Vagina (tissue), 2 donors: ENCODE results near the gene ATP2B2. TPM values are rescaled to one million over a fixed set of nuclear protein-coding genes. Genes with fewer than 3 reads are reported as not detected.

Source experiments
- DNase-seq, 2 donors: peaks; one replicate each; pipeline ENCODE4 v3.0.0-alpha.2; 2017; ENCODE audit errors: extremely low spot score in 2 of 2
- H3K27ac ChIP-seq: fragments of 200-600 bp; sonication (generic); one replicate; pipeline ENCODE4 v1.5.1; 2019
- H3K27me3 ChIP-seq: fragments of 200-600 bp; sonication (generic); one replicate; pipeline ENCODE4 v1.5.1; 2019
- H3K36me3 ChIP-seq, 2 donors: fragments of 200-600 bp; sonication (generic); one replicate each; pipeline ENCODE4 v1.5.1; 2017 to 2019
- H3K4me1 ChIP-seq: fragments of 200-600 bp; sonication (generic); one replicate; pipeline ENCODE4 v1.5.1; 2019
- H3K4me3 ChIP-seq, 2 donors: fragments of 200-600 bp; sonication (generic); 1 replicate in 1 of 2; 2 replicates in 1 of 2; pipeline ENCODE4 v1.5.1; 2016 to 2019
- H3K9me3 ChIP-seq: fragments of 200-600 bp; sonication (generic); one replicate; pipeline ENCODE4 v1.5.1; 2019
- POLR2A ChIP-seq, 2 donors: fragments of 450-650 bp; IDR thresholded peaks; one replicate each; pipeline ENCODE4 v1.6.1; 2017; ENCODE audit warnings: antibody characterized with exemption in 2 of 2, mild to moderate bottlenecking in 2 of 2, moderate library complexity in 2 of 2
- POLR2AphosphoS5 ChIP-seq, 2 donors: sonication (generic); formaldehyde crosslinking; IDR thresholded peaks; one replicate each; pipeline ENCODE4 v1.9.0; 2017; ENCODE audit warnings: antibody characterized with exemption in 2 of 2, mild to moderate bottlenecking in 2 of 2, low read depth in 1 of 2; ENCODE audit not compliant: insufficient read depth in 1 of 2
- intact Hi-C: fragments of 100-400 bp; cut with DNase I; formaldehyde crosslinking; loops from one replicate; pipeline ENCODE4 v1.15.1; 2023
- total RNA-seq: library from RNA; depleted of rRNA; stranded (reverse); fragments of >200 nt; gene quantifications from one replicate; pipeline ENCODE4 v1.2.3, GENCODE V29; 2016
- TF ChIP-seq, protein P1 (sequence below), 3 experiments: fragments of 450-650 bp in 2 of 3; fragments of 200-600 bp in 1 of 3; sonication (generic) in 1 of 3; IDR thresholded peaks; one replicate each; pipeline ENCODE4 v1.5.1; 2017 to 2019; ENCODE audit warnings: antibody characterized with exemption in 3 of 3, mild to moderate bottlenecking in 2 of 3, moderate library complexity in 2 of 3

The ATP2B2 gene
- total RNA-seq, 1 donor from 2014 or later: 0.25 TPM

DNA sequence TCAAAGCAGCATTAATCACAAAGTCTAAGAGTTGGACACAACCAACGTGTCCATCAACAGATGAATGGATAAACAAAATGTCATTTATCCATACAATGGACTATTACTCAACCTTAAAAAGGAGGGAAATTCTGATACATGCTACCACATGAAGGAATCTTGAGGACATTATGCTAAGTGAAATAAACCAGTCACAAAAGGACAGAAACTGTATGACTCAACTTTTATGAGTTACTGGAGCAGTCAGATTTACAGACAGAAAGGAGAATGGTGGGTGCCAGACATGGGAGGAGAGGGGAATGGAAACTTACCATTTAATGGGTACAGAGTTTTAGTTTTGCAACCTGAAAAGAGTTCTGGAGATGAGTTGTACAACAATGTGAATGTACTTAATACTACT lies 141.5 kb downstream of the ATP2B2 start:
- DNase-seq: no peak
- Histone ChIP-seq H3K27me3 (no peaks in the 10 kb centered on the region), H3K4me3 (no peak overlapping the region), H3K9me3 (no peaks in the 10 kb centered on the region), H3K36me3 (no peaks in the 10 kb centered on the region), H3K4me1 (no peaks in the 10 kb centered on the region), H3K27ac (no peak overlapping the region)
- TF ChIP-seq, protein P1, sequence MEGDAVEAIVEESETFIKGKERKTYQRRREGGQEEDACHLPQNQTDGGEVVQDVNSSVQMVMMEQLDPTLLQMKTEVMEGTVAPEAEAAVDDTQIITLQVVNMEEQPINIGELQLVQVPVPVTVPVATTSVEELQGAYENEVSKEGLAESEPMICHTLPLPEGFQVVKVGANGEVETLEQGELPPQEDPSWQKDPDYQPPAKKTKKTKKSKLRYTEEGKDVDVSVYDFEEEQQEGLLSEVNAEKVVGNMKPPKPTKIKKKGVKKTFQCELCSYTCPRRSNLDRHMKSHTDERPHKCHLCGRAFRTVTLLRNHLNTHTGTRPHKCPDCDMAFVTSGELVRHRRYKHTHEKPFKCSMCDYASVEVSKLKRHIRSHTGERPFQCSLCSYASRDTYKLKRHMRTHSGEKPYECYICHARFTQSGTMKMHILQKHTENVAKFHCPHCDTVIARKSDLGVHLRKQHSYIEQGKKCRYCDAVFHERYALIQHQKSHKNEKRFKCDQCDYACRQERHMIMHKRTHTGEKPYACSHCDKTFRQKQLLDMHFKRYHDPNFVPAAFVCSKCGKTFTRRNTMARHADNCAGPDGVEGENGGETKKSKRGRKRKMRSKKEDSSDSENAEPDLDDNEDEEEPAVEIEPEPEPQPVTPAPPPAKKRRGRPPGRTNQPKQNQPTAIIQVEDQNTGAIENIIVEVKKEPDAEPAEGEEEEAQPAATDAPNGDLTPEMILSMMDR (IDR thresholded peaks at IDR 0.05): no peak
- TF ChIP-seq POLR2A (IDR thresholded peaks at IDR 0.05) (no peak), POLR2AphosphoS5 (IDR thresholded peaks at IDR 0.05; ENCODE audit: insufficient read depth in 1 of 2, low read depth in 1 of 2) (no peak)
- intact Hi-C loops: no loop called here

DNA sequence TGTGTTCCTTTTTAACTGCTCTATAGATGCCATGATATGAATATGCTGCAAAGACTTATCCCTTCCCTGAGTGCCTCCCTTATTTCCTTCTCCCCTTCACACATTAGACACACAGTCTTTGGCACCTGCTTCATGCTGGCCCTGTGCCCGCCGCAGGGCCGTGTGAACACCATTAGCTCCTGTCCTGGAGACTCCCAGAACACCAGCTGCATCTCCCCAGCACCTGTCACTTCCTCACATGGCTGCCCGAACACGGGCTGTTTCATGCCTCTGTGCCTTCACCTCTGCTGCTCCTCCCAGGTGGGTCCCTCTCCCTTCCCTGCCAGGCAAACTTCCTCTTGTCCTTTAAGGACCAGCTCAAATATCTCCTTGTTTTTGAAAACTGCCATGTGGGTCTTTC lies 144.0 kb downstream of the ATP2B2 start:
- intact Hi-C loops: no loop called here
- H3K27ac ChIP-seq: no peak overlapping the region
- H3K27me3 ChIP-seq: no peaks in the 10 kb centered on the region
- no peaks in the 10 kb centered on the region for H3K4me1 ChIP-seq
- no peak for DNase-seq
- no peak overlapping the region for H3K4me3 ChIP-seq
- no peaks in the 10 kb centered on the region for H3K36me3 ChIP-seq
- no peaks in the 10 kb centered on the region for H3K9me3 ChIP-seq
- no peak for TF ChIP-seq POLR2A (IDR thresholded peaks at IDR 0.05)
- no peak for TF ChIP-seq POLR2AphosphoS5 (IDR thresholded peaks at IDR 0.05; ENCODE audit: insufficient read depth in 1 of 2, low read depth in 1 of 2)
- TF ChIP-seq, protein P1 (IDR thresholded peaks at IDR 0.05): no peak

DNA sequence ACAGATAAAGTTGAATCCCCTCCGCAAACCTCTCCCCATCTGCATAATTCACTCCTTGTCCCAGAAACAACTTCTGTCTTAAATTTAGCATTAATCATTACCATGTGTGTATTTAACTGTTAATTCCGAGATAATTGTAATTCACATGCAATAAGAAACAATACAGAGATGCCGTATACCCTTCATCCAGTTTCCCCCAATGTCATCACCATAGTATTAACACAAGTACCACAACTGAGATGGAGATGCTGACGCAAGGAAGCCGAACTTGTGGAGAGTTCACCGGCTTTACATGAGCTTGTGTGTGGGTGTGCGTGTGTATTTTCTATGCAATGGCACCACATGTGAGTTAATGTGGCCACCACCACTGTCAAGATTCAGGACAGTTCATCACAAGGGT lies 144.9 kb downstream of the ATP2B2 start:
- DNase-seq: no peak
- TF ChIP-seq POLR2AphosphoS5 (IDR thresholded peaks at IDR 0.05; ENCODE audit: insufficient read depth in 1 of 2, low read depth in 1 of 2) (no peak), POLR2A (IDR thresholded peaks at IDR 0.05) (no peak)
- TF ChIP-seq, protein P1 (IDR thresholded peaks at IDR 0.05): no peak
- intact Hi-C loops: no loop called here
- Histone ChIP-seq H3K9me3 (no peaks in the 10 kb centered on the region), H3K27me3 (no peaks in the 10 kb centered on the region), H3K4me1 (no peaks in the 10 kb centered on the region), H3K4me3 (no peak overlapping the region), H3K27ac (no peak overlapping the region), H3K36me3 (no peaks in the 10 kb centered on the region)

DNA sequence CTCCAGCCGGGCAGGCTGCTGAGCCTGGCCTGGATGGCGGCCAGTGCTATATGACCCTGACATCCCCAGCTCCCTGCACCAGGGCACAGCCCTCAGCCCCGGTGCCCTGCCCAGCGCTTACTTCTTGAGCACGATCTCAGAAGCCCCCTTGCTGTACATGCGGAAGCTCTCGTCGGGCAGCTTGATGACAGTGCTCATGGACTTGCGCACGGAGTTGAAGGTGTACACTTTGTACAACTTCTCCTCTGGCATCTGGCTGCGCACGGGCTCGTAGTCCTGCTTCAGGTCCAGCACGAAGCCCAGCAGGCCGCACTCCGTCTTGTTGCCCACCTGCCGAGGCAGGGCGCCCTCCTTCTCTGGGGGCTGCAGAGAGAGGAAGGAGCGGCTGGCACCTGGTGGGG lies 145.6 kb downstream of the ATP2B2 start:
- no peak for DNase-seq
- Histone ChIP-seq H3K4me3 (no peak overlapping the region), H3K36me3 (no peaks in the 10 kb centered on the region), H3K9me3 (no peaks in the 10 kb centered on the region), H3K4me1 (no peaks in the 10 kb centered on the region), H3K27ac (no peak overlapping the region), H3K27me3 (no peaks in the 10 kb centered on the region)
- intact Hi-C loops: loop anchor here (5.0 kb wide), 1 partner anchor 1147 kb away; no protein-coding TSS in a partner anchor
- TF ChIP-seq POLR2A (IDR thresholded peaks at IDR 0.05) (no peak), POLR2AphosphoS5 (IDR thresholded peaks at IDR 0.05; ENCODE audit: insufficient read depth in 1 of 2, low read depth in 1 of 2) (no peak)
- TF ChIP-seq, protein P1 (IDR thresholded peaks at IDR 0.05): no peak

DNA sequence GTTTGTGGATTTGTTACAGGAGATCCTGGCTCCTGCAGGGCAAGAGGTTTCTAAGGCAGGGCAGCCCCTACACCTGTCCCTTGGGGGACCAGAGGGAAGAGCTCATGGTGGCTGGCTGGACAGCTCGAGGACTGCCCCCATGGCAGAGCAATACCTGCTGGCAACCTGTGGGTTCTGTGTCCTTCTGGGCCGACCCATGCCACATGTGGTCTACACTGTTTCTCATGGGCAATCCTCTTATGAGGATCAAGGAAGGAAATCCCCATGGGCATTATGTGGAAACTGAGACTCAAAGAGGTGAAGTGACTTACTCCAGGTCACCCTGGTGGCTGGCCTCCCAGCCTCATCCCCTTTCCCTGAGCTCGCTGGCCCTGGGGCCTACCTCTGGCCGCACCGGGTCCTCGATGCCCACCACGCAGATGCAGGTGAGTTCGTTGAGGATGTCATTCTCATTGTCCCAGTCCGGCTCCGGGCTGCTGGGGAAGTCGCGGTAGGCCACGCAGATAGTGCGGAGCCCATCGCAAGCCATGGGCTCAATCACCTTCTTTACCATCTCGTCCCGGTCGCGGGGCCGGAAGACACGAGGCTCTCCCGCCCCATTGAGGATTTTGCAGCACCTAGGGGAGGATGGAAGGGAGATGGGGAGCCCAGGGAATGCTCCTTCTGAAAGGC lies 146.9 kb downstream of the ATP2B2 start:
- Histone ChIP-seq H3K4me3 (no peak overlapping the region), H3K27ac (no peak overlapping the region), H3K9me3 (no peaks in the 10 kb centered on the region), H3K36me3 (no peaks in the 10 kb centered on the region), H3K4me1 (no peaks in the 10 kb centered on the region), H3K27me3 (no peaks in the 10 kb centered on the region)
- TF ChIP-seq POLR2AphosphoS5 (IDR thresholded peaks at IDR 0.05; ENCODE audit: insufficient read depth in 1 of 2, low read depth in 1 of 2) (no peak), POLR2A (IDR thresholded peaks at IDR 0.05) (no peak)
- TF ChIP-seq, protein P1 (IDR thresholded peaks at IDR 0.05): no peak
- intact Hi-C loops: loop anchor here (5.0 kb wide), 1 partner anchor 1146 kb away; no protein-coding TSS in a partner anchor
- no peak for DNase-seq
